Heart left ventricle (tissue), 13 donors: ENCODE data around the gene HMGB1.

Experiments
- POLR2A ChIP-seq, 2 donors: fragments of 450-650 bp; IDR thresholded peaks; one replicate each; pipeline ENCODE4 v1.6.1; 2017; ENCODE audit warnings: antibody characterized with exemption in 2 of 2, mild to moderate bottlenecking in 2 of 2, moderate library complexity in 2 of 2
- TF ChIP-seq, protein P1 (sequence below), 12 donors: fragments of 200-600 bp; sonication (generic) in 4 of 12; IDR thresholded peaks; one replicate each; pipeline versions ENCODE4 v1.5.0 to v1.8.0; 2018 to 2022; ENCODE audit warnings: antibody characterized with exemption in 12 of 12, mild to moderate bottlenecking in 5 of 12
- donor health status: ischemic (EF 13 %, LVEDD 7.1; RV severe dilation, severe dysfunction).
- donor health status: DM: no; HTN: yes; CAD: no.
- donor health status: DM: no; HTN: no; CAD: no.
- donor health status: ischemic (EF 25% LVEDD 6.9; RV normal size, moderate dysfunction).
- donor health status: ischemic (EF 25% LVEDD 5.7; RV mildly dilated, moderate dysfunction).
- donor health status: ischemic (EF 35%, LVEDD 5.7; RV mildly dilated, moderate dysfunction).
- donor health status: nonischemic (EF 11% LVEDD 7.7; RV severe dilation, severe dysfunction).
- donor health status: DM: yes; HTN: yes; CAD: no.
- donor health status: PGD.
- donor health status: ischemic (EF 29% LVEDD 5.4; RV normal size, mild dysfunction).
- donor health status: nonischemic (EF 23%, LVEDD 6.1; RV moderate dilation, normal function).

DNA sequence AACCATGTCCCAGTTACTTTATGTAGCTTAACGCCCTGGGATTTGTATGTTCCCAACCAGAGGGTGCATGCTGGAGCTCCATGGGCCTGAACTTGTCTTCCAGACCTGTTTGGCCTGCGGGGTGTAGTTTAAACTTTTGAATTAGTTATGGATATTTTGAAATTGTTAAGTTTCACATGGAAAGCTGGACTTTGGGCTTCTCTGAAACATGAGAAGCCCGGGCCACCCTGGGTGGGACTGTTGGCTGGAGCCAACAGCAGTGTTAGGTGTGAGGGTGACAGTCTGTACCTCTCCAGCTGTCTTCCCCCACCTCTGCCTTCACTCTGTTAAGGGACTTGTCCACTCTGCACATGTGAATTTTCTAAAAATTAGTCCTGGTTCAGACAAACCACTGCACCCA, 41.8 kb downstream of the HMGB1 start:
- TF ChIP-seq, protein P1, sequence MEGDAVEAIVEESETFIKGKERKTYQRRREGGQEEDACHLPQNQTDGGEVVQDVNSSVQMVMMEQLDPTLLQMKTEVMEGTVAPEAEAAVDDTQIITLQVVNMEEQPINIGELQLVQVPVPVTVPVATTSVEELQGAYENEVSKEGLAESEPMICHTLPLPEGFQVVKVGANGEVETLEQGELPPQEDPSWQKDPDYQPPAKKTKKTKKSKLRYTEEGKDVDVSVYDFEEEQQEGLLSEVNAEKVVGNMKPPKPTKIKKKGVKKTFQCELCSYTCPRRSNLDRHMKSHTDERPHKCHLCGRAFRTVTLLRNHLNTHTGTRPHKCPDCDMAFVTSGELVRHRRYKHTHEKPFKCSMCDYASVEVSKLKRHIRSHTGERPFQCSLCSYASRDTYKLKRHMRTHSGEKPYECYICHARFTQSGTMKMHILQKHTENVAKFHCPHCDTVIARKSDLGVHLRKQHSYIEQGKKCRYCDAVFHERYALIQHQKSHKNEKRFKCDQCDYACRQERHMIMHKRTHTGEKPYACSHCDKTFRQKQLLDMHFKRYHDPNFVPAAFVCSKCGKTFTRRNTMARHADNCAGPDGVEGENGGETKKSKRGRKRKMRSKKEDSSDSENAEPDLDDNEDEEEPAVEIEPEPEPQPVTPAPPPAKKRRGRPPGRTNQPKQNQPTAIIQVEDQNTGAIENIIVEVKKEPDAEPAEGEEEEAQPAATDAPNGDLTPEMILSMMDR (IDR thresholded peaks at IDR 0.05), result no peak
- no peak for TF ChIP-seq POLR2A (IDR thresholded peaks at IDR 0.05)
